ENCODE data around the gene SCN2B. TPM values are rescaled to one million over a fixed set of nuclear protein-coding genes. Genes with fewer than 3 reads are reported as not detected.

The SCN2B gene
- total RNA-seq, 1 experiment from 2014 or later, result 0.20 TPM

GRCh38 chr11:118114266-118114665, 62.2 kb downstream of the SCN2B start:
- Mint-ChIP-seq H3K27me3 (ENCODE audit: low read depth) (no peaks in the 10 kb centered on the region; the same call in 1 of the 2 replicates), H3K4me3 (no peak overlapping the region), H3K9me3 (no peaks in the 10 kb centered on the region), H3K27ac (no peak overlapping the region), H3K4me1 (peaks cover 11% of the 10 kb centered on the region), H3K36me3 (no peaks in the 10 kb centered on the region)
- peak; percentile 39; the same call in 1 of the 2 replicates for ATAC-seq
- TF ChIP-seq MXD4 (CRISPR knock-in tag; IDR thresholded peaks at IDR 0.05; ENCODE audit: borderline replicate concordance) (no peak), PRDM15 (CRISPR knock-in tag; IDR thresholded peaks at IDR 0.05) (no peak), ZNF416 (CRISPR knock-in tag; IDR thresholded peaks at IDR 0.05) (no peak), NR1H2 (CRISPR knock-in tag; IDR thresholded peaks at IDR 0.05) (no peak), AR (CRISPR knock-in tag; IDR thresholded peaks at IDR 0.05) (no peak), FOXP1 (CRISPR knock-in tag; IDR thresholded peaks at IDR 0.05; ENCODE audit: borderline replicate concordance) (no peak), STAT6 (CRISPR knock-in tag; conservative IDR thresholded peaks at IDR 0.05; ENCODE audit: low read depth) (no peak), MYBL2 (CRISPR knock-in tag; IDR thresholded peaks at IDR 0.05) (no peak), ZMAT4 (CRISPR knock-in tag; IDR thresholded peaks at IDR 0.05) (no peak), ZNF232 (CRISPR knock-in tag; IDR thresholded peaks at IDR 0.05) (no peak), SP1 (CRISPR knock-in tag; conservative IDR thresholded peaks at IDR 0.05) (no peak), AFF4 (CRISPR knock-in tag; IDR thresholded peaks at IDR 0.05; ENCODE audit: borderline replicate concordance) (no peak), RELA (CRISPR knock-in tag; IDR thresholded peaks at IDR 0.05; ENCODE audit: borderline replicate concordance) (no peak), MLX (CRISPR knock-in tag; IDR thresholded peaks at IDR 0.05) (no peak)
- ChIA-PET CTCF (interaction anchor here (0.6 to 1.3 kb wide), 4 partner anchors 36 to 297 kb away, joined by 3 to 4 read pairs (median 4); no protein-coding TSS in a partner anchor), POLR2A (no interaction called here)
- no peak for DNase-seq (ENCODE audit: low spot score)

All from WTC11 (cell line).